ENCODE data around the gene PDZK1IP1. TPM values are rescaled to one million over a fixed set of nuclear protein-coding genes. Genes with fewer than 3 reads are reported as not detected.

Gene PDZK1IP1
- total RNA-seq, 1 experiment from 2014 or later, result not detected

DNA sequence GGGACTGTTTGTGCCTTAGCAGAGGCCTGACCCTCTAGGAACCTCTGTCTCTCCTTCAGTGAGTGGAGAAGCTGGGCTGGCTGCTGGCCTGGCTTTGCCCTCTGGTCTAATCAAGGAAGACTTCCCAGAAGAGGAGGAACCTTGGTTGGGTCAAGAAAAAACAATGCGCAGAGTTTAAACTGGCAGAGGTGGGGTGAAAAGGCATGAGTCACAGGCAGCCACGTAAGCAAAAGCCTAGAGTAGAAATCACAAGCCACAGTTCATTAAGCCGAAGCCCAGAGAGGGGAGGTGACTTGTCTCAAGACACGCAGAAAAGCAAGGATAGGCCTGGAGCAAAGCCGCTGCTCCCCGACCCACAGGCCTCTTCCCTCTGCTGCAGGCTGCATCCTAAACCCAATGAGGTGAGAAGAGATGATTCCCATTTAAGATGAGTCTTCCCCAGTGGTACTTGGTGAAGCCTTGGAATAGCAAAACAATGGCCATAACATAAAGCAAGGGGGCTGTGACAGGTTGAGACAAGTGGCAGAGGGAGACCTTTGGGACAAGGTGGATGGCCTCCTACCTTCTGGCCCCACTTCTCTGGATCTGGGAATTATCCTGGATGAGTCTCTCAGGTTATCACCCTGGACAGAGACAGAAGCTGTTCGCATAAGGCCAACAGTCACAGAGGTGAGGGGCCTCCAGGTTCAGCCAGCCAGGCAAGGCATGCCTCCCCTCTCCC, 7.7 kb downstream of the PDZK1IP1 start:
- H3K9ac ChIP-seq (ENCODE audit: low read length), result no peak overlapping the region
- H3K9me3 ChIP-seq (ENCODE audit: control insufficient read depth in 1 of 2, insufficient read depth in 1 of 2, low read depth in 1 of 2, low read length in 2 of 2), result no peaks in the 10 kb centered on the region
- peaks cover 4 to 24% of the 10 kb centered on the region in 2 experiments for H3K4me1 ChIP-seq (ENCODE audit: control insufficient read depth in 1 of 2, insufficient read depth in 2 of 2, low read length in 2 of 2)
- H3K4me2 ChIP-seq (ENCODE audit: low read length), result no peak overlapping the region
- no peaks in the 10 kb centered on the region for H3K27me3 ChIP-seq (ENCODE audit: insufficient read depth, low read length)
- no peak overlapping the region for H3K4me3 ChIP-seq (replicated peaks in 1 of 2; ENCODE audit: low read depth in 1 of 2, low read length in 2 of 2)
- POLR2A ChIA-PET, result no interaction called here
- no peaks in the 10 kb centered on the region for H4K20me1 ChIP-seq (ENCODE audit: insufficient read depth)
- H3K79me2 ChIP-seq (ENCODE audit: insufficient read depth, low read length), result no peaks in the 10 kb centered on the region
- CTCF ChIA-PET, result interaction anchor here (1.9 kb wide), 1 partner anchor 11 kb away, joined by 8 read pairs; no protein-coding TSS in a partner anchor
- no TSS peak for BruUV-seq (replicated peaks)
- no peak for DNase-seq (ENCODE audit: low read depth, low spot score)
- intact Hi-C loops (cut with micrococcal nuclease), result no loop called here
- ATAC-seq, result no peak
- H3K36me3 ChIP-seq (ENCODE audit: control insufficient read depth in 1 of 2, insufficient read depth in 2 of 2, low read length in 2 of 2), result no peaks in the 10 kb centered on the region
- TF ChIP-seq ZNF274 (IDR thresholded peaks at IDR 0.05; ENCODE audit: low read depth, low read length), result no peak
- TF ChIP-seq, protein P1, sequence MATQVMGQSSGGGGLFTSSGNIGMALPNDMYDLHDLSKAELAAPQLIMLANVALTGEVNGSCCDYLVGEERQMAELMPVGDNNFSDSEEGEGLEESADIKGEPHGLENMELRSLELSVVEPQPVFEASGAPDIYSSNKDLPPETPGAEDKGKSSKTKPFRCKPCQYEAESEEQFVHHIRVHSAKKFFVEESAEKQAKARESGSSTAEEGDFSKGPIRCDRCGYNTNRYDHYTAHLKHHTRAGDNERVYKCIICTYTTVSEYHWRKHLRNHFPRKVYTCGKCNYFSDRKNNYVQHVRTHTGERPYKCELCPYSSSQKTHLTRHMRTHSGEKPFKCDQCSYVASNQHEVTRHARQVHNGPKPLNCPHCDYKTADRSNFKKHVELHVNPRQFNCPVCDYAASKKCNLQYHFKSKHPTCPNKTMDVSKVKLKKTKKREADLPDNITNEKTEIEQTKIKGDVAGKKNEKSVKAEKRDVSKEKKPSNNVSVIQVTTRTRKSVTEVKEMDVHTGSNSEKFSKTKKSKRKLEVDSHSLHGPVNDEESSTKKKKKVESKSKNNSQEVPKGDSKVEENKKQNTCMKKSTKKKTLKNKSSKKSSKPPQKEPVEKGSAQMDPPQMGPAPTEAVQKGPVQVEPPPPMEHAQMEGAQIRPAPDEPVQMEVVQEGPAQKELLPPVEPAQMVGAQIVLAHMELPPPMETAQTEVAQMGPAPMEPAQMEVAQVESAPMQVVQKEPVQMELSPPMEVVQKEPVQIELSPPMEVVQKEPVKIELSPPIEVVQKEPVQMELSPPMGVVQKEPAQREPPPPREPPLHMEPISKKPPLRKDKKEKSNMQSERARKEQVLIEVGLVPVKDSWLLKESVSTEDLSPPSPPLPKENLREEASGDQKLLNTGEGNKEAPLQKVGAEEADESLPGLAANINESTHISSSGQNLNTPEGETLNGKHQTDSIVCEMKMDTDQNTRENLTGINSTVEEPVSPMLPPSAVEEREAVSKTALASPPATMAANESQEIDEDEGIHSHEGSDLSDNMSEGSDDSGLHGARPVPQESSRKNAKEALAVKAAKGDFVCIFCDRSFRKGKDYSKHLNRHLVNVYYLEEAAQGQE (IDR thresholded peaks at IDR 0.05; ENCODE audit: low read depth), result no peak
- H2AFZ ChIP-seq (ENCODE audit: low read depth, low read length, poor library complexity, severe bottlenecking), result no peak overlapping the region
- no peaks in the 10 kb centered on the region for H3K9me2 ChIP-seq (ENCODE audit: insufficient read depth)
- H3K27ac ChIP-seq (ENCODE audit: low read depth, low read length), result no peak overlapping the region
- RAD21 ChIA-PET (ENCODE audit: low non-redundant PET in 1 of 2, low total read pairs in 2 of 2, uncharacterized antibody in 2 of 2, unreplicated experiment in 2 of 2), result no interaction called here

All from HCT116 (cell line).